ENCODE data around the gene KERA.
"Not testable (repeated sequence)": the region's sequence is repeated elsewhere in the genome, so short reads cannot be mapped to it uniquely, and the experiment has no call there.

The KERA gene

GRCh38 chr12:91057368-91058165, at the start of gene KERA:
Gene KERA (minus strand): TSS chr12:91058024. CDS start chr12:91056281, 1,743 bp downstream.
- no peak for DNase-seq

GRCh38 chr12:91106283-91106682, 48.5 kb upstream of the KERA start:
- no peak for DNase-seq

- DNase-seq: no peak
Observed at GRCh38 chr12:91105807-91106206, 48.0 kb upstream of the KERA start.

GRCh38 chr12:91104812-91105466, 47.1 kb upstream of the KERA start:
- no peak for DNase-seq

GRCh38 chr12:91103624-91104023, 45.8 kb upstream of the KERA start:
- no peak for DNase-seq

- DNase-seq: no peak
Observed at GRCh38 chr12:91103101-91103500, 45.3 kb upstream of the KERA start.

- DNase-seq: no peak
Observed at GRCh38 chr12:91100906-91101305, 43.1 kb upstream of the KERA start.

GRCh38 chr12:91099836-91100235, 42.0 kb upstream of the KERA start:
- no peak for DNase-seq

GRCh38 chr12:91099341-91099740, 41.5 kb upstream of the KERA start:
- DNase-seq: no peak

GRCh38 chr12:91098941-91099340, 41.1 kb upstream of the KERA start:
- peak; percentile 86 for DNase-seq

GRCh38 chr12:91098461-91098860, 40.6 kb upstream of the KERA start:
- no peak for DNase-seq

GRCh38 chr12:91094957-91095356, 37.1 kb upstream of the KERA start:
- DNase-seq: no peak

- DNase-seq: no peak
Observed at GRCh38 chr12:91094032-91094662, 36.3 kb upstream of the KERA start.

GRCh38 chr12:91093341-91093740, 35.5 kb upstream of the KERA start:
- no peak for DNase-seq

GRCh38 chr12:91091916-91092715, 34.3 kb upstream of the KERA start:
- DNase-seq: peak; percentile 52

- DNase-seq: not testable (repeated sequence)
Observed at GRCh38 chr12:91089953-91090352, 32.1 kb upstream of the KERA start.

GRCh38 chr12:91080041-91080440, 22.2 kb upstream of the KERA start:
- no peak for DNase-seq

- DNase-seq: no peak
Observed at GRCh38 chr12:91078501-91078900, 20.7 kb upstream of the KERA start.

- no peak for DNase-seq
Observed at GRCh38 chr12:91077228-91077954, 19.6 kb upstream of the KERA start.

- DNase-seq: no peak
Observed at GRCh38 chr12:91074851-91075250, 17.0 kb upstream of the KERA start.

GRCh38 chr12:91074154-91074709, 16.4 kb upstream of the KERA start:
- no peak for DNase-seq

GRCh38 chr12:91073426-91073825, 15.6 kb upstream of the KERA start:
- DNase-seq: no peak
